Epithelial cell of proximal tubule (primary cell): ENCODE data around the gene NFIL3. TPM values are rescaled to one million over a fixed set of nuclear protein-coding genes. Genes with fewer than 3 reads are reported as not detected.
"Not testable (repeated sequence)": the region's sequence is repeated elsewhere in the genome, so short reads cannot be mapped to it uniquely, and the experiment has no call there.

Experiments used
- DNase-seq: peaks from one replicate; pipeline ENCODE4 v3.0.0-alpha.2; 2011; ENCODE audit warnings: low read depth
- H3K4me3 ChIP-seq: 2 replicates; pipeline ENCODE4 v1.5.1; 2011; ENCODE audit warnings: low read depth, mild to moderate bottlenecking, low read length
- total RNA-seq: library from RNA; depleted of rRNA; stranded (reverse); fragments of >200 nt; gene quantifications from 2 replicates; pipeline ENCODE4 v1.2.3, GENCODE V29; 2015
- TF ChIP-seq, protein P1 (sequence below): conservative IDR thresholded peaks from 2 replicates; pipeline ENCODE4 v1.5.1; 2012; ENCODE audit warnings: low read depth, mild to moderate bottlenecking, low read length

NFIL3 gene
- total RNA-seq, 1 donor from 2014 or later, result 10.3 TPM

DNA sequence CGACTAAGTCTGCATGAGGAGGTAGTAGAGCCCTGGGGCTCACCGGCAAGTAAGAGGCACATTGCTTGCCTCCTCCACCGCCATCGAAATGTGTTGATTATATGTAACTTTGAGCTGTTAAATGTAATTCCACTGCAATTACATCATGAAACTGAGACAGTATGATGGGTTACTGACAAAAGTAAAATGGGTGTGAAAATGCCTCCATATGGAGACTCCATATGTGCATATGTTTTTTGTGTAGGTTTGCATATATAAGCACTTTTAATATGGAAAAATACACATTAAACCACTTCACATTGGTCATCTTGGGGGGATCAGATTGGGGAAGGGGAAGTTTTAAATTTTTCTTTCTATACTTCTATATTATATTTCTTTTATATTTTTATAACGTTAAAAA, 29.8 kb downstream of the NFIL3 start:
- DNase-seq, result no peak
- no peak overlapping the region for H3K4me3 ChIP-seq
- TF ChIP-seq, protein P1, sequence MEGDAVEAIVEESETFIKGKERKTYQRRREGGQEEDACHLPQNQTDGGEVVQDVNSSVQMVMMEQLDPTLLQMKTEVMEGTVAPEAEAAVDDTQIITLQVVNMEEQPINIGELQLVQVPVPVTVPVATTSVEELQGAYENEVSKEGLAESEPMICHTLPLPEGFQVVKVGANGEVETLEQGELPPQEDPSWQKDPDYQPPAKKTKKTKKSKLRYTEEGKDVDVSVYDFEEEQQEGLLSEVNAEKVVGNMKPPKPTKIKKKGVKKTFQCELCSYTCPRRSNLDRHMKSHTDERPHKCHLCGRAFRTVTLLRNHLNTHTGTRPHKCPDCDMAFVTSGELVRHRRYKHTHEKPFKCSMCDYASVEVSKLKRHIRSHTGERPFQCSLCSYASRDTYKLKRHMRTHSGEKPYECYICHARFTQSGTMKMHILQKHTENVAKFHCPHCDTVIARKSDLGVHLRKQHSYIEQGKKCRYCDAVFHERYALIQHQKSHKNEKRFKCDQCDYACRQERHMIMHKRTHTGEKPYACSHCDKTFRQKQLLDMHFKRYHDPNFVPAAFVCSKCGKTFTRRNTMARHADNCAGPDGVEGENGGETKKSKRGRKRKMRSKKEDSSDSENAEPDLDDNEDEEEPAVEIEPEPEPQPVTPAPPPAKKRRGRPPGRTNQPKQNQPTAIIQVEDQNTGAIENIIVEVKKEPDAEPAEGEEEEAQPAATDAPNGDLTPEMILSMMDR, result no peak

DNA sequence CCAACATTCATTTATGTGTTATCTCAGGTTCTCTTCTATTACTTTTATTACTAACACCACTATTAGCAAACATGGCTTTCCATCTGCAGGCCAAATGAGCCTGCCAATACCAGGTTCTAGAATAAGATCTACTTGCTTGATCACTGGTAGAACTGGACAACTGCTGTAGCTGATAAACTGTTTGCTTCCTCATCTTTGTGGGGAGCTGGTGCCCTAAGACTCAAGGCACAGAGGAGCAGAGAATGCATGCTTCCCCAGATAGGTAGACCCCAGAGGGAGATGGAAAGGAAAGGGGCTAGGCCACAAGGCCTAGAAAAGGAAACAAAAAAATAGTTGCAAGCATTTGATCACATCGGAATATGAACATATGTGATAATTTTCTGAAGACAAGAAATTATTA, 31.2 kb downstream of the NFIL3 start:
- DNase-seq, result no peak
- H3K4me3 ChIP-seq, result no peak overlapping the region
- TF ChIP-seq, protein P1, result no peak

DNA sequence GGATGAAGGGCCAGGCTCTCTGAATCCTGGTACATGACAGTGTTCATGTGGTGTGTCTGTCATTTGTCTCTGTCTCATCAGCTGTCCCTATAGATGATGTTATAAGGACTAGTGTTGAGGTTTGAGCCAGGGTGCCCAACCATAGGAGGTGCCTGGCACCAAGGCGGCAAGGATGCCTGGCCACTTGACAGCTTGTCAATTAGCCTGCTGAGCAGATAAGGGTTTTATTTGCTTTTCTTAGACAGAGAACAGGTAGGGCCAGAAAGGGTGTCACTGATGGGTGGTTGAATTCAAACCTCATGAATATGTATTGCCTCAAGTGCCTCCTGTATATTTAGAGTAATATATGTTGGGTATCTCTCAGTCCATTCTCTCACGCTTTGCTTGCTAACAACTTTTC, 31.8 kb downstream of the NFIL3 start:
- no peak for DNase-seq
- TF ChIP-seq, protein P1, result no peak
- no peak overlapping the region for H3K4me3 ChIP-seq

DNA sequence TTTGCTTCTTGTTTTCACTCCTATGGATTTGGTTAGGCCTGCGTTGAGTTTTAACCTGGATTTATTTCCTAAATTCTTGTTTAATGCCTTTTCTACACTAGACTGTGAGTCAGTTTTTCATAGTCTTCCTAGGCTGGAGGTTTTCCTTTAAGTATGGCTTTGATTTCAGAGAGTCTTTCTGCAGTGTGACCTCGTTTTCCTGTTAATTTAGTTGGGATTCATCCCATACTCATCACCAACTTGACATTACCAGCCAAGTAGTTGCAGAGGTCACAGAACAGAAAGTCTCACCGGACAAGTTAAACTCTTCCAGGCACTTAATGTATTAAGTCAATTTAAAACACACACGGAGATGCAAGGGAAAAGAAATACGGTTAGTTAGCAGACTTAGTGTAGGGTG, 32.2 kb downstream of the NFIL3 start:
- TF ChIP-seq, protein P1, result no peak
- DNase-seq, result no peak
- H3K4me3 ChIP-seq, result no peak overlapping the region

DNA sequence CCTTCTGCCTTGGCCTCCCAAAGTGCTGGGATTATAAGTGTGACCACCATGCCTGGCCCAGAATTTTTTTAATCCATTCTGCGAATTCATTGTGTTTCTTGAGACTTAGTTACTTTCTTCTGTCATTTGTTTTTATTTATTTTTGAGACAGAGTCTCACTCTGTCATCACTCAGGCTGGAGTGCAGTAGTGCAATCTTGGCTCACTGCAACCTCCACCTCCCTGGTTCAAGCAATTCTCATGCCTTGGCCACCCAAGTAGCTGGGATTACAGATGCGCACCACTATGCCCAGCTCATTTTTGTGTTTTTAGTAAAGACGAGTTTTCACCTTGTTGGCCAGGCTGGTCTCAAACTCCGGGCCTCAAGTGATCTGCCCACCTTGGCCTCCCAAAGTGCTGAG, 33.9 kb downstream of the NFIL3 start:
- not testable (repeated sequence) for H3K4me3 ChIP-seq, DNase-seq

DNA sequence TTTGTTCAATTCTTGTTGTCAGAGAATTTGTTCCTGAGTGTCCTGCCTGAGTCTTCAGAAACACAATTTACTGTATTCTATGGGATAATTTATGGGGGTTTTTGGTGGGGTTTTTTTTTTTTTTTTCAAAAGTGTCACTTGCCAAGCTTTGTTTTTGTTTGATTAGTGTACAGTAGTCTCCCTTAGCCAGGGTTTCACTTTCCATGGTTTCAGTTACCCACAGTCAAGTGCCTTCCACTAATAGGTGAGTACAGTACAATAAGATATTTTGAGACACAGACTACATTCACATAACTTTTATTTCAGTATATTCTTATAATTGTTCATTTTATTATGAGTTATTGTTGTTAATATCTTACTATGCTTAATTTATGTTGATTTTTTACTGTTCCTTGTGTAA, 36.9 kb downstream of the NFIL3 start:
- TF ChIP-seq, protein P1, result no peak
- no peak for DNase-seq
- H3K4me3 ChIP-seq, result no peak overlapping the region

DNA sequence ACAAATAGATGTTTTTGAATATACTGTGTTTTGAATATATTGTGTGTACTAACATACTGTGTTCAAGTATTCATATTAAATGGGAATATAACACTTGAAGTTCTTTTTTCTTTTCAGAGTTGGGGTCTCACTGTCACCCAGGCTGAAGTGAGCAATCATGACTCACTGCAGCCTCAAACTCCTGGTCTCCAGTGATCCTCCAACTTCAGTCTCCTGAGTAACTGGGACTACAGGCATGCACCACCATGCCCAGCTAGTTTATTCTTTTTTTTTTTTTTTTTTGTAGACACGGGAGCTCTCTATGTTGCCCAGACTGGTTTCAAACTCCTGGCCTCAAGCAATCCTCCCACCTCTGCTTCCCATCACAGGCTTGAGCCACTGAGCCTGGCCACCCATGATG, 38.7 kb downstream of the NFIL3 start:
- DNase-seq, result no peak
- H3K4me3 ChIP-seq, result no peak overlapping the region
- TF ChIP-seq, protein P1, result no peak

DNA sequence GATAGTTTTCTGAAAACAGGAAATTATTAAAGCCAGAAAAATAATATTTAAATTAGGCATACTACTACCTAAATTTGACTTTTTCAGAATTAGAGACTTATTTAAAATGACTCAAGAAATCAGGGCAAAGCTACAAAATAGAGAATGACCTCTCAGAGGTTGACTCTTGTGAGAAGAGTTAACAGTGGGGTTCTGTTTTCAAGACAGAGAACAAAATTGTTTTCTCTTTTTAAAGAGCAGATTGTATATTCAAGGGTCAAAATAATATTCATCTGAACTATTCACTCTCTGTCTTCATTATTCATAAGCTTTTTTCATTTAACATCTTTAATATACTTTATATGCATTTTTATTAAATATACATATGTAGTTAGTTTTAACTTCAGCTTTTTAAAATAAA, 40.1 kb downstream of the NFIL3 start:
- TF ChIP-seq, protein P1, result no peak
- H3K4me3 ChIP-seq, result no peak overlapping the region
- no peak for DNase-seq
